HepG2 (cell line): ENCODE data around the gene NLRC5. TPM values are rescaled to one million over a fixed set of nuclear protein-coding genes. Genes with fewer than 3 reads are reported as not detected.

Source experiments
- ARID5B ChIP-seq: IDR thresholded peaks from 2 replicates; pipeline ENCODE4 v1.4.0; 2020; ENCODE audit warnings: mild to moderate bottlenecking, missing genetic modification reagents
- CENPT ChIP-seq: sonication (generic); formaldehyde crosslinking; IDR thresholded peaks from 2 replicates; pipeline ENCODE4 v1.8.0; 2022; ENCODE audit warnings: low read depth, mild to moderate bottlenecking, moderate library complexity, missing genetic modification reagents
- GTF2F1 ChIP-seq: fragments of 150-350 bp; IDR thresholded peaks from 2 replicates; pipeline ENCODE4 v1.6.1; 2014; ENCODE audit warnings: low read length
- GTF3A ChIP-seq: sonication (generic); formaldehyde crosslinking; conservative IDR thresholded peaks from 2 replicates; pipeline ENCODE4 v1.4.0; 2020; ENCODE audit warnings: mild to moderate bottlenecking, missing genetic modification reagents
- HDAC6 ChIP-seq: fragments of 200-600 bp; sonication (generic); IDR thresholded peaks from 2 replicates; pipeline ENCODE4 v1.7.0; 2017; ENCODE audit warnings: mild to moderate bottlenecking, antibody characterized with exemption, low read length, low read depth
- PRMT3 ChIP-seq: sonication (generic); formaldehyde crosslinking; IDR thresholded peaks from 2 replicates; pipeline ENCODE4 v1.8.1; 2022; ENCODE audit warnings: low read depth, mild to moderate bottlenecking, moderate library complexity, missing genetic modification reagents, borderline replicate concordance
- RBM39 ChIP-seq: fragments of 200-400 bp; formaldehyde crosslinking; IDR thresholded peaks from one replicate; pipeline ENCODE4 v1.6.1; 2018; ENCODE audit warnings: antibody characterized with exemption, mild to moderate bottlenecking, low read depth, low read length; ENCODE audit not compliant: poor library complexity, severe bottlenecking
- U2AF1 ChIP-seq: fragments of 200-400 bp; formaldehyde crosslinking; optimal IDR thresholded peaks from 2 replicates; pipeline ENCODE3; 2017; ENCODE audit warnings: mild to moderate bottlenecking, low read depth, low read length
- ZBTB21 ChIP-seq: sonication (generic); formaldehyde crosslinking; IDR thresholded peaks from 2 replicates; pipeline ENCODE4 v1.4.0; 2020; ENCODE audit warnings: missing genetic modification reagents
- ZBTB25 ChIP-seq: IDR thresholded peaks from 2 replicates; pipeline ENCODE4 v1.6.1; 2018; ENCODE audit warnings: missing genetic modification reagents
- ZNF274 ChIP-seq: sonication (generic); formaldehyde crosslinking; IDR thresholded peaks from 2 replicates; pipeline ENCODE4 v1.5.1; 2020; ENCODE audit warnings: mild to moderate bottlenecking, missing genetic modification reagents
- ZNF280D ChIP-seq: sonication (generic); formaldehyde crosslinking; IDR thresholded peaks from 2 replicates; pipeline ENCODE4 v1.5.1; 2020; ENCODE audit warnings: mild to moderate bottlenecking, missing genetic modification reagents
- ZNF282 ChIP-seq: fragments of 450-650 bp; IDR thresholded peaks from 2 replicates; pipeline ENCODE4 v1.6.1; 2018; ENCODE audit not compliant: partially characterized antibody
- ZNF30 ChIP-seq: sonication (generic); formaldehyde crosslinking; IDR thresholded peaks from 2 replicates; pipeline ENCODE4 v1.5.0; 2020; ENCODE audit warnings: mild to moderate bottlenecking, missing genetic modification reagents
- ZNF468 ChIP-seq: sonication (generic); formaldehyde crosslinking; IDR thresholded peaks from 2 replicates; pipeline ENCODE4 v1.8.0; 2022; ENCODE audit warnings: mild to moderate bottlenecking, moderate library complexity, missing genetic modification reagents
- polyA plus RNA-seq, 8 experiments: library from polyadenylated mRNA; depleted of rRNA in 3 of 8; stranded (reverse) in 7 of 8; unstranded in 1 of 8; fragments of >200 nt; fragmentation: Illumina TruSeq in 4 of 8; extraction: Trizol in 4 of 8; gene quantifications; 2 replicates each; pipeline versions ENCODE4 v1.2.1 to v1.2.3, GENCODE V29; 2011 to 2016; ENCODE audit warnings: low read depth in 4 of 8, missing spikeins in 1 of 8, mixed read lengths in 1 of 8; ENCODE audit not compliant: insufficient read depth in 1 of 8
- total RNA-seq, 5 experiments: library from RNA; depleted of rRNA; stranded (reverse); fragments of >200 nt; fragmentation: Illumina TruSeq; extraction: Trizol; gene quantifications; 2 replicates each; pipeline ENCODE4 v1.2.3, GENCODE V29; 2016; ENCODE audit warnings: low read depth in 1 of 5
- TF ChIP-seq, protein P1 (sequence below): sonication (generic); formaldehyde crosslinking; IDR thresholded peaks from 2 replicates; pipeline ENCODE4 v1.4.0; 2020; ENCODE audit warnings: missing genetic modification reagents, borderline replicate concordance
- TF ChIP-seq, protein P2 (sequence below): sonication (generic); formaldehyde crosslinking; conservative IDR thresholded peaks from 2 replicates; pipeline ENCODE4 v1.8.0; 2022; ENCODE audit warnings: mild to moderate bottlenecking, moderate library complexity, missing genetic modification reagents

Gene NLRC5
- total and polyA plus RNA-seq, 2 of the 13 experiments (the other 11 are each of a cell fraction or from before 2014, with no cell fraction given), result 6.3 to 12.7 TPM

DNA sequence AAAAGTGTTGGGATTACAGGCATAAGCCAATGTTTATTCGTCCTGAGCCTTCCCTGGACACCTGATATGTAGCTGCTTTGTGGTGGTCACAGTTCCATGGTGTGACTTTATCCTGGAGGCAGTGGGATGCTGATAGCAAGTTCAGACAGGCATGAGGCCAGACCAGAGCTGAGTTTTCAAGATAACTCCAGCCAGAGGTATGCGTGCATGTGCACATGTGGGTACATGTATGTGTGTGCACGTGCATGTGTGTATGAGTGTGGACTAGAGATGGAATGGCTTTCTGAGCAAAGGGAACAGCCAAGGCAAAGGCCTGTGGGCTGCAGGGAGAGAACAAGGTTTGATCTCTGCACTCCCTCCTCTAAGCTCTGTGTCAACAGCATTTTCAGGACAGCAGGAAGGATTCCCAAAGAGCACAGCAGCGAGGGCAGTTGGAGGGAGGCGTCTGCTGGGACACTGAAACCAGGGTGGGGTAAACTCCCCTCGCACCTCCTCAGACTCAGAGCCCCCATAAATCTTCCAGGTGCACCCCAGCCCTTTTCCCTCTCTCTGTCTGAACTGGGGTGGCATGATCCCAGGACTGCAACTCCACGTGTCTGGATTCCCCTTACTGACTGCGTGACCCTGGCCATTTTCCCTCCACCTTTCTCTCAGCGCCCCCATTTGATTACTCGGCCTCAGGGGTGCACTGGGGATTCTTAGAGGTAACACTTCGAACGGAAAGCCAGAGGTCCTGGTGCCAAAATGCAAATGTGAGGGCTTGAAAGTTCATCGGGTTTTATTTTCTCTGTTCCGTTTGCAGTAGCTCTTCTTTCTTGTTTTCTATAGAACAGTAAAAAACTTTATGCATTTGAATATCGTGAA, 15.3 kb downstream of the NLRC5 start (continued):
- peak; percentile 68 for TF ChIP-seq ARID5B (CRISPR knock-in tag)
- TF ChIP-seq CENPT (CRISPR knock-in tag), result no peak
- no peak for TF ChIP-seq PRMT3 (CRISPR knock-in tag)
- TF ChIP-seq RBM39, result no peak
- no peak for TF ChIP-seq ZBTB25 (CRISPR knock-in tag)
- no peak for TF ChIP-seq ZNF30 (CRISPR knock-in tag)
- TF ChIP-seq HDAC6, result no peak
- no peak for TF ChIP-seq ZNF282
- no peak for TF ChIP-seq GTF3A
- TF ChIP-seq, protein P1, sequence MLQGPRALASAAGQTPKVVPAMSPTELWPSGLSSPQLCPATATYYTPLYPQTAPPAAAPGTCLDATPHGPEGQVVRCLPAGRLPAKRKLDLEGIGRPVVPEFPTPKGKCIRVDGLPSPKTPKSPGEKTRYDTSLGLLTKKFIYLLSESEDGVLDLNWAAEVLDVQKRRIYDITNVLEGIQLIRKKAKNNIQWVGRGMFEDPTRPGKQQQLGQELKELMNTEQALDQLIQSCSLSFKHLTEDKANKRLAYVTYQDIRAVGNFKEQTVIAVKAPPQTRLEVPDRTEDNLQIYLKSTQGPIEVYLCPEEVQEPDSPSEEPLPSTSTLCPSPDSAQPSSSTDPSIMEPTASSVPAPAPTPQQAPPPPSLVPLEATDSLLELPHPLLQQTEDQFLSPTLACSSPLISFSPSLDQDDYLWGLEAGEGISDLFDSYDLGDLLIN (CRISPR knock-in tag), result no peak
- no peak for TF ChIP-seq ZBTB21
- TF ChIP-seq GTF2F1, result no peak
- TF ChIP-seq ZNF468, result no peak
- TF ChIP-seq, protein P2, sequence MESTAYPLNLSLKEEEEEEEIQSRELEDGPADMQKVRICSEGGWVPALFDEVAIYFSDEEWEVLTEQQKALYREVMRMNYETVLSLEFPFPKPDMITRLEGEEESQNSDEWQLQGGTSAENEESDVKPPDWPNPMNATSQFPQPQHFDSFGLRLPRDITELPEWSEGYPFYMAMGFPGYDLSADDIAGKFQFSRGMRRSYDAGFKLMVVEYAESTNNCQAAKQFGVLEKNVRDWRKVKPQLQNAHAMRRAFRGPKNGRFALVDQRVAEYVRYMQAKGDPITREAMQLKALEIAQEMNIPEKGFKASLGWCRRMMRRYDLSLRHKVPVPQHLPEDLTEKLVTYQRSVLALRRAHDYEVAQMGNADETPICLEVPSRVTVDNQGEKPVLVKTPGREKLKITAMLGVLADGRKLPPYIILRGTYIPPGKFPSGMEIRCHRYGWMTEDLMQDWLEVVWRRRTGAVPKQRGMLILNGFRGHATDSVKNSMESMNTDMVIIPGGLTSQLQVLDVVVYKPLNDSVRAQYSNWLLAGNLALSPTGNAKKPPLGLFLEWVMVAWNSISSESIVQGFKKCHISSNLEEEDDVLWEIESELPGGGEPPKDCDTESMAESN (CRISPR knock-in tag), result no peak
- no peak for TF ChIP-seq ZNF274 (CRISPR knock-in tag)
- no peak for TF ChIP-seq ZNF280D (CRISPR knock-in tag)
- TF ChIP-seq U2AF1, result no peak
